AG04450 (cell line): ENCODE results near the gene MEI1. TPM values are rescaled to one million over a fixed set of nuclear protein-coding genes. Genes with fewer than 3 reads are reported as not detected.

Source experiments
- CTCF ChIA-PET: fragments of 300-600, 350-600 bp; formaldehyde crosslinking; extraction: SDS; loops from one replicate; lab custom pipeline; 2022; ENCODE audit warnings: antibody characterized with exemption, inconsistent platforms; lab: Charles Lee
- POLR2A ChIA-PET: fragments of 350-600 bp; formaldehyde crosslinking; extraction: SDS; loops from one replicate; lab custom pipeline; 2021; ENCODE audit warnings: antibody characterized with exemption, inconsistent platforms; lab: Yijun Ruan, JAX
- DNase-seq: peaks from one replicate; pipeline ENCODE4 v3.0.0-alpha.2; 2011; ENCODE audit warnings: low read depth, low spot score
- H3K27ac ChIP-seq: one replicate; pipeline ENCODE4 v1.5.1; 2012; ENCODE audit warnings: low read depth, low read length, control low read depth
- H3K27me3 ChIP-seq: one replicate; pipeline ENCODE4 v1.6.0; 2012; ENCODE audit warnings: low read length; ENCODE audit not compliant: control insufficient read depth, insufficient read depth
- H3K4me3 ChIP-seq: 2 replicates; pipeline ENCODE4 v1.5.1; 2011; ENCODE audit warnings: mild to moderate bottlenecking, low read depth, low read length, control low read depth
- H3K9me3 ChIP-seq: 2 replicates; pipeline ENCODE4 v1.5.1; 2012; ENCODE audit warnings: low read length; ENCODE audit not compliant: control insufficient read depth, insufficient read depth
- polyA plus RNA-seq: library from polyadenylated mRNA; depleted of rRNA; stranded (reverse); fragments of >200 nt; gene quantifications from 2 replicates; pipeline ENCODE4 v1.2.3, GENCODE V29; 2011
- TF ChIP-seq, protein P1 (sequence below): IDR thresholded peaks from 2 replicates; pipeline ENCODE4 v1.5.1; 2011; ENCODE audit warnings: low read depth, low read length, control low read depth, inconsistent platforms

MEI1 gene
- polyA plus RNA-seq, 1 experiment: 0.22 TPM

- ChIA-PET CTCF (interaction anchor here (0.9 kb wide), 1 partner anchor 16 kb away, joined by 4 read pairs; no protein-coding TSS in a partner anchor), POLR2A (no interaction called here)
- no peak overlapping the region for H3K4me3 ChIP-seq
- no peak overlapping the region for H3K27ac ChIP-seq
- no peaks in the 10 kb centered on the region for H3K27me3 ChIP-seq
- no peak for DNase-seq
- no peaks in the 10 kb centered on the region for H3K9me3 ChIP-seq
- TF ChIP-seq, protein P1, sequence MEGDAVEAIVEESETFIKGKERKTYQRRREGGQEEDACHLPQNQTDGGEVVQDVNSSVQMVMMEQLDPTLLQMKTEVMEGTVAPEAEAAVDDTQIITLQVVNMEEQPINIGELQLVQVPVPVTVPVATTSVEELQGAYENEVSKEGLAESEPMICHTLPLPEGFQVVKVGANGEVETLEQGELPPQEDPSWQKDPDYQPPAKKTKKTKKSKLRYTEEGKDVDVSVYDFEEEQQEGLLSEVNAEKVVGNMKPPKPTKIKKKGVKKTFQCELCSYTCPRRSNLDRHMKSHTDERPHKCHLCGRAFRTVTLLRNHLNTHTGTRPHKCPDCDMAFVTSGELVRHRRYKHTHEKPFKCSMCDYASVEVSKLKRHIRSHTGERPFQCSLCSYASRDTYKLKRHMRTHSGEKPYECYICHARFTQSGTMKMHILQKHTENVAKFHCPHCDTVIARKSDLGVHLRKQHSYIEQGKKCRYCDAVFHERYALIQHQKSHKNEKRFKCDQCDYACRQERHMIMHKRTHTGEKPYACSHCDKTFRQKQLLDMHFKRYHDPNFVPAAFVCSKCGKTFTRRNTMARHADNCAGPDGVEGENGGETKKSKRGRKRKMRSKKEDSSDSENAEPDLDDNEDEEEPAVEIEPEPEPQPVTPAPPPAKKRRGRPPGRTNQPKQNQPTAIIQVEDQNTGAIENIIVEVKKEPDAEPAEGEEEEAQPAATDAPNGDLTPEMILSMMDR: peak; percentile 41
Measured at GRCh38 chr22:41762980-41763779, 63.9 kb downstream of the MEI1 start.

DNA sequence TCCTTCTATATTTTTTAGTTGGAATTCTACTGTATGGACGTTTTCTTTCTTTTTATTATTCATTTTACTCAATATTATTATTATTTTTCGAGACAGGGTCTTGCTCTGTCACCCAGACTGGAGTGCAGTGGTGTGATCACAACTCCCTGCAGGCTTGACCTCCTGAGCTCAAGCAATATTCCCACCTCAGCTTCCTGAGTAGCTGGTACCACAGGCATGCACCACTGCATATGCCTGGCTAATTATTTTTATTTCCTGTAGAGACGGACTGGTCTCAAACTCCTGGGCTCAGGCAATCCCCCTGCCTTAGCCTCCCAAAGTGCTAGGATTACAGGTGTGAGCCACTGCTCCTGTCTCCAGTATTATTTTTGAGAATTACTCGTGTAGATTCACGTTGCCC, 67.2 kb downstream of the MEI1 start:
- TF ChIP-seq, protein P1: no peak

GRCh38 chr22:41768430-41768829, 69.1 kb downstream of the MEI1 start:
- ChIA-PET CTCF (interaction anchor here (1.0 kb wide), 1 partner anchor 22 kb away, joined by 3 read pairs; no protein-coding TSS in a partner anchor), POLR2A (no interaction called here)
- Histone ChIP-seq H3K9me3 (no peaks in the 10 kb centered on the region), H3K4me3 (no peak overlapping the region), H3K27ac (no peak overlapping the region), H3K27me3 (peaks cover 5% of the 10 kb centered on the region)
- TF ChIP-seq, protein P1: no peak
- DNase-seq: no peak

More for the DNA sequence above, 67.2 kb downstream of the MEI1 start:
- CTCF ChIA-PET: no interaction called here
- POLR2A ChIA-PET: no interaction called here
- no peak overlapping the region for H3K27ac ChIP-seq
- no peak for DNase-seq
- H3K9me3 ChIP-seq: no peaks in the 10 kb centered on the region
- peaks cover 2% of the 10 kb centered on the region for H3K27me3 ChIP-seq
- no peak overlapping the region for H3K4me3 ChIP-seq

- TF ChIP-seq, protein P1: no peak
- CTCF ChIA-PET: interaction anchor here (0.6 to 1.0 kb wide), 2 partner anchors 10 to 24 kb away, joined by 3 to 4 read pairs; no protein-coding TSS in a partner anchor
- Histone ChIP-seq H3K27ac (no peak overlapping the region), H3K9me3 (no peaks in the 10 kb centered on the region), H3K27me3 (peaks cover 13% of the 10 kb centered on the region), H3K4me3 (no peak overlapping the region)
- no peak for DNase-seq
- POLR2A ChIA-PET: no interaction called here
Measured at GRCh38 chr22:41770715-41771468, 71.6 kb downstream of the MEI1 start.
